GM19035 (cell line): ENCODE results near the gene ATP6V0E1.
"Not testable (repeated sequence)": the region's sequence is repeated elsewhere in the genome, so short reads cannot be mapped to it uniquely, and the experiment has no call there.

ENCODE experiments used
- ATAC-seq: cut with Tn5 transposase; IDR thresholded peaks from one replicate; pipeline ENCODE4 v1.9.1; 2021; ENCODE audit not compliant: unreplicated experiment

The ATP6V0E1 gene

DNA sequence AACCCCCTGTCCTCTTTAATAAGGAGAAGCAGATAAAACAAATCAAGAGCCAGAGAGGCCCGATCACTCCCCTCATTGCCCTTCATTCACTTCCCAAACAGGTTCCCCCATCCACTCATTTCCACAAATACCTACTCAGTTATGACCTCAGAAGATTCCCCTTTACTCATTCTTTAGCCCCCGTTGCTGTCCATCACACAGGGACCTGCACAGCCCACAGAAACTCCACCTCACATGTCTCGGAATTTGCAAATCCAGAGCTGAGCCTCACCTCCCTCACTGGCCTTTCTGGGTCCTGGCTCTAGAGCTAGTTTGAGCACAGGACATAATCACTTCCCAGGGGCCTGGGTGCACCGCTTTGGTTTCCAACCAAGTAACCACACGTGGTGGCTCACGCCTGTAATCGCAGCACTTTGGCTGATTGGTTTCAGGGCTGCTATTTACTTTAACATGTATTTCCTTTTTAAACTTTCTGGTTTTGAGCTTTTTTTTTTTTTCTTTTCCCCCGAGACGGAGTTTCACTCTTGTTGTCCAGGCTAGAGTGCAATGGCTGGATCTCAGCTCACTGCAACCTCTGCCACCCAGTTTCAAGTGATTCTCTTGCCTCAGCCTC lies 17.8 kb downstream of the ATP6V0E1 start:
- peak; percentile 78 for ATAC-seq

GRCh38 chr5:173003360-173003759 lies 19.8 kb downstream of the ATP6V0E1 start:
- ATAC-seq, result no peak

DNA sequence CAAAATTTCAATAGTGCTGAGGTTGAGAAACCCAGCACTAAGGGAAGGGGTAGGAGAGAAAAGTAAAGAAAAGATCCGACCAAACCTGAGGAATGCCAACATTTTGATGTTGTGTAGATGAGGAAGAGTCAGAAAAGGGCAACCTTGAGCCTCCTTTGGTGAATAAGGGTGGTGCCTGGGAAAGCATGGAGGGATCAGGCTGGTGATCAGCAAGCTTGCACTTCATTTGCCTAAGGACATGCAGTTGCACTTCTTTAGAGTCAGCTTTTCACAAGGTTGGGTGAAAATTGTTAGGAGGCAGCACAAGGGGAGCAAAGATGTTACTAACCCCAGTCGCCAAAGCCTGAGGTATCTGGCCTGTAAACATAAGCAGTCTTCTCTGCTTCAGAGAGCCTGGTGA lies 20.4 kb downstream of the ATP6V0E1 start:
- ATAC-seq, result no peak

DNA sequence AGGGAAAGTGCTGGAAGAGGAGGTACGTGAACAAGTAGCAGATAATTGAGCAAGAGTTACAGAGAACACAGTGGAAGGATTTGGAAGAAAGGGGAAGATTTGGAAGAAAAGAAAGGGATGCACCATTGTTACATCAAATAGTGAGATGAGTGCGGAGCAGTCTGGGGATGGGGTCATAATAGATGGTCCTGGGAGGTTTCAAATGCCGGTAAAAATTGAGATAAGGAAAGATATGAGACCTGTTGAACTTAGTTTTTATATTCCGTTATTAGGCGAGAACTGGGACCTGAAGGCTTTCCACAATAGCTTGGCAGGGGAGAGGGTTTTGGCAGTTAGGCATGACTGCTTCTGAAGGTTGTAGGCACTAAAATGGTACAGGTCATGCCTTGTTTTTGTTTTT lies 20.9 kb downstream of the ATP6V0E1 start:
- ATAC-seq, result no peak

DNA sequence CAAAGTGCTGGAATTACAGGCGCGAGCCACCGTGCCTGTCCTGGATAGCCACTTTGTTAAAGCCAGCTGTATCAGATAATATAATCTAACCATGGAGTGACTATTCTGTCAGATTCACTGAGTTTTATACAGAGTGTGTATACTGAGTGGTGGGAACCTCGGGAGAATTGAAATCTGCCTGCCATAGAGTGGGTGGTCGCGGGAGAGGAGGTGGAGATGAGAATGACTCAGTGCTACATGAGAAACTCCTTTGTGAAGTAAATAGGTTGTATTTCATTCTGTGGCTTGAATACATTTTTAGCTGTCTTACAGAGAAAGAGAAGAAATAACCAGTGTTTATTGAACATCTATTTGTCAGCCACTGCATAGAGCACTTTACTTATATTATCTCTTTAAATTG lies 26.4 kb downstream of the ATP6V0E1 start:
- ATAC-seq, result no peak

GRCh38 chr5:173010547-173011464 lies 27.2 kb downstream of the ATP6V0E1 start:
- ATAC-seq, result no peak

DNA sequence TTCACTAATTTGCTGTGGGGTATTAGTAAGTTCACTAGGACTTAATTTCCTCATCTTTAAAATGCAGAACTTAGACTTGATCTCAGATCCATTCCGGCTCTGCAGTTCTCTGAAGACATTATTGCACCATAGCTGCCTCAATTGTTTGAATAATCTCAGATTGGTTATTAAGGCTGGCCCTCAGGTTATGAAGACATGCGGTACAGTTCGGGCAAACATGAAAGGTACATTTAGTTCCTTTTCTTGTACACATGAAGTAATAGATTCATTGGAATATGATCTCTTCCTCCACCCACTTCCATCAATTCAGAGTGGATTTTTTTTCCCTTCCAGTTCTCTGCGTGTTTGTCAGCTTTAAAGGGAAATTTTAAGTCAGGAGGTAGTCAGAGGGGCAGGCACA lies 28.0 kb downstream of the ATP6V0E1 start:
- no peak for ATAC-seq

DNA sequence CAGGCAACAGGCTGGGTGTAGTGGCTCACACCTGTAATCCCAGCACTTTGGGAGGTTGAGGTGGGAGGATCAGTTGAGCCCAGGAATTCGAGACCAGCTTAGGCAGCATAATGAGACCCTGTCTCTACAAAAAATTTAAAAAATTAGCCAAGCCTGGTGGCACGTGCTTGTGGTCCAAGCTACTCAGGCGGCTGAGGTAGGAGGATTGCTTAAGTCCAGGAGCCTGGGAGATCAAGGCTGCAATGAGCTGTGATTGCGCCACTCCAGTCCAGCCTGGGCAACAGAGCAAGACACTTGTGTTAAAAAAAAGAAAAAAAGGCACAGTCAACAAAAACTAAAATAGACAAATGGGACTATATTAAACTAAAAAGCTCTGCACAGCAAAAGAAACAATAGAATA lies 29.3 kb downstream of the ATP6V0E1 start:
- no peak for ATAC-seq

DNA sequence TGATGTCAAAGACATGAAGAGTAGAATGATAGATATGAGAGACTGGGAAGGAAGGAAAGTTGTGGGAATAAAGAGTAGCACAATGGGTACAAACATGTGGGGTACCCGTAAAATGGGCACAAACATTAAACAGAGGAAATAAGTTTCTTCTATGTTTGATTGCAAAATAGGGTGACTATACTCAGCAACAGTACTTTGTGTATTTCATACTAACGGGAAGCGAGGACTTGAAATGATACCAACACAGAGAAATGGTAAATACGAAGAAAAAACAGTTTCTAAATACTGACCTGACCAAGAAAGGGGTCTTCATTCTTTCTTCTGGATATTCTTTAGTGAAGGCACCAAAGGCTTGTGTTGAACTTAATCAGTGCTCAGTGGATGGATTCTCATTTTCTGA lies 31.1 kb downstream of the ATP6V0E1 start:
- ATAC-seq, result no peak

- ATAC-seq, result no peak
These were observed 31.6 kb downstream of the ATP6V0E1 start for GRCh38 chr5:173015192-173015591.

DNA sequence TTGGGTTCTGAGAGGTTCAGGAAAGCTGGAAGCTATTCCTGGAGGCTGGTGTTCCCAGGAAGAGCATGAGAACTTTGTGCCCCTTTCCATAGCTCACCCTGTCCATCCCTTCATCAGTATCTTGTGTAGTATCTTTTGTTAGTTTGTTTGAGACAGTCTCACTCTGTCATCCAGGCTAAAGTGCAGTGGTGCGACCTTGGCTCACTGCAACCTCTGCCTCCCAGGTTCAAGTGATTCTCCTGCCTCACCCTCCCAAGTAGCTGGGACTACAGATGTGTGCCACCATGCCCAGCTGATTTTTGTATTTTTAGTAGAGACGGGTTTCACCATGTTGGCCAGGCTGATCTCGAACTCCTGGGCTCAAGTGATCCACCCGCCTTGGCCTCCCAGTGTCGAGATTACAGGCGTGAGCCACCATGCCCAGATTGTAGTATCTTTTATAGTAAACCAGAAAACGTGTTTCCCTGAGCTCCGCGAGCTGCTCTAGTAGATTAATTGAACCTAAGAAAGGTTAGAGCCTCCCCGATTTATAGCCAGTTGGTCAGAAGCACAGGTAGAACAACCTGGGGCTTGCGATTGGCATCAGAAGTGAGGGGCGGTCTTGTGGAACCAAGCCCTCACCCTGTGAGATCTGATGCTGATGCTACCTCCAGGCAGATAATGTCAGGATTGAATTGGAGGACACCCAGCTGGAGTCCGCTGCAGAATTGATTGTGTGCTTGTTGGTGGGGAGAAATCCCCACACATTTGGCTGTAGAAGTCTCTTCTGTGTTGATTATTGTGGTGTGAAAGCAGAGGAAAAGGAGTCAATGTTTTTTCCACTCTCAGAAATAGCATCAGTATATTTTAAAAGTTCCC lies 32.3 kb downstream of the ATP6V0E1 start:
- no peak for ATAC-seq

GRCh38 chr5:173016598-173017046 lies 33.1 kb downstream of the ATP6V0E1 start:
- ATAC-seq, result no peak

GRCh38 chr5:173017087-173017486 lies 33.5 kb downstream of the ATP6V0E1 start:
- not testable (repeated sequence) for ATAC-seq

- ATAC-seq, result no peak
These were observed 34.8 kb downstream of the ATP6V0E1 start for GRCh38 chr5:173018358-173018757.

GRCh38 chr5:173020154-173020581 lies 36.6 kb downstream of the ATP6V0E1 start:
- no peak for ATAC-seq

DNA sequence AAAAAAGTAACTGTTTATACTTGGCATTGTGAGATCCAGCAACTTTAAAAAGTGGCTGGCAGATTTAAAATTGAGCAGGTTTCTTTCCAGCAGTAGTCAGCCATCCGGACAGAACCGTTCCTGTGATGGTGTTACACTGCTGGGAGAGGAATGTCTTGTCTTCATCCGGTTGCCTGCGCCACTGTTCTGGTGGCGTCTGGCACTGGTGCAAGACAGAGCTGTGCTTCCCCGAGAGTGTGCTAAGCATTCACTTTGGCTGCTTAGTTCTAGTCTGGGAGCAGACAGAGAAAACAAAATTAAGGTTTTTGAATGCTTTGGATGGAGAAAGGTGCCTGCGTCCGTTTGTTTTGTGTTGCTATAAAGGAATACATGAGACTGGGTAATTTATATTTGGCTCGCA lies 37.1 kb downstream of the ATP6V0E1 start:
- ATAC-seq, result no peak

DNA sequence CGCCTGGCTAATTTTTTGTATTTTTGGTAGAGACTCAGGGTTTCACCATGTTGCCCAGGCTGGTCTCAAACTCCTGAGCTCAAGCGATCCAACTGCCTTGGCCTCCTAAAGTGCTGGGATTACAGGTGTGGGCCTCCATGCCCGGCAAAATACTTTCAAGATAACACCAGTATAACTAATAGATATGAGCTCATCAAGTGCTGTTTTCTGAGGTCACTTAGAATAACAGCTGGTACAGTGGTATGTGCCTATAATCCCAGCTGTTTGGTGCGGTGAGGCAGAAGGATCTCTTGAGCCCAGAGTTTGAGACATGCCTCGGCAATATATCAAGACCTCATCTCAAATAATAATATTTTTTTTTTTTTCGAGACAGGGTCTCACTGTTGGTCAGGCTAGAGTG lies 42.1 kb downstream of the ATP6V0E1 start:
- ATAC-seq, result no peak

DNA sequence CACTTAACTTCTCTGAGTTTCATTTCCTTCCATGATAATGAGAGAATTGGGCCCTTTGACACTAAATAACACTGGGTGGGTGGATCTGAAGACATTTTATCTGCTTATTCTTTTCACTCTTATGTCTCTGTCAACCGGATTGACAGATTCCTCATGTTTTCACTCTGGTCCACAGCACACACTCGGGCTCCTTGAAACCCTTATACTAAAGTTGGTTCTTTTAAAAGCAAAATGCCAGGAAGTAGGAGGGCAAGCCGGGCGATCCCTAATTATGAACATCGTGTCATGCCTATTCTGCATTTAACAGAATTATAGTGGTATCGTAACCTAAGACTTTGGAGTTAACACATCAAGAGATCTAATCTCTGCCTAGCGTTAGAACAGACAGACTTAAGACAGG lies 44.3 kb downstream of the ATP6V0E1 start:
- ATAC-seq, result no peak

GRCh38 chr5:173028811-173029327 lies 45.3 kb downstream of the ATP6V0E1 start:
- no peak for ATAC-seq

DNA sequence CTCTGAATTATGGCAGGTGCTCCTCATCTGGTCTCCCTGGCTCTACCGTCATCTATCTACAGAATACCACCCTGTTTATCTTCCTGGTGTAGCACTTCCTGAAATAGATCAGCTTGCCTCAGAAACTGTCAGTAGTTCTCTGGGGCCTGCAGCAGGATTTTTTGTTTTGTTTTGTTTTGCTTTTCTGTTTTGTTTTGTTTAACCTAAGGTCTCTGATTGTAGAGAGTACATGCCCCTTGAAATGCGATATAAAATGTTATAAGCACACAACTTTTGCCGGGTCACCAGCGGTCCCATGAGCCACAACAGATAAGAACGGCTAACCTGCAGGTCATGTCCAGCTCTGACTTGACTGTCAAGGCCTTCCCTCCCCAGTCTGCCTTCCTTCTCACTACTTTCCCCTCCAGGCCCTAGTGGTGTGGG lies 45.9 kb downstream of the ATP6V0E1 start:
- no peak for ATAC-seq

GRCh38 chr5:173032096-173032495 lies 48.5 kb downstream of the ATP6V0E1 start:
- ATAC-seq, result not testable (repeated sequence)
